A673 (cell line): ENCODE measurements around the gene ZNRF2. TPM values are rescaled to one million over a fixed set of nuclear protein-coding genes. Genes with fewer than 3 reads are reported as not detected.

Source experiments
- BruUV-seq: library from RNA; stranded (reverse); fragments of 400-500 nt; replicated peaks from 2 replicates; lab custom pipeline; 2021; lab: Mats Ljungman, UMichigan
- CTCF ChIA-PET: fragments of 300-600 bp; sonication (Branson Sonifier 250); formaldehyde crosslinking; loops from one replicate; lab custom pipeline; 2022; ENCODE audit warnings: antibody characterized with exemption; lab: Charles Lee
- POLR2A ChIA-PET: fragments of 300-600 bp; sonication (Branson Sonifier 250); formaldehyde crosslinking; loops from one replicate; lab custom pipeline; 2022; ENCODE audit warnings: antibody characterized with exemption; ENCODE audit not compliant: low non-redundant PET; lab: Charles Lee
- DNase-seq: peaks from one replicate; pipeline ENCODE4 v3.0.0-alpha.2; 2015; ENCODE audit warnings: low spot score
- H3K27ac ChIP-seq: fragments of 200-600 bp; sonication (generic); 2 replicates; pipeline ENCODE4 v1.5.1; 2016; ENCODE audit warnings: mixed run types, low read depth, mild to moderate bottlenecking, mixed read lengths, antibody characterized with exemption, low read length; ENCODE audit not compliant: poor library complexity, severe bottlenecking
- H3K27me3 ChIP-seq: fragments of 200-600 bp; sonication (generic); replicated peaks from 2 replicates; pipeline ENCODE4 v1.6.1; 2017; ENCODE audit warnings: mixed run types, low read depth, mild to moderate bottlenecking, mixed read lengths, antibody characterized with exemption, low read length; ENCODE audit not compliant: insufficient read depth, poor library complexity
- H3K36me3 ChIP-seq: fragments of 200-600 bp; sonication (generic); 2 replicates; pipeline ENCODE4 v1.6.1; 2016; ENCODE audit warnings: mixed run types, mild to moderate bottlenecking, mixed read lengths, antibody characterized with exemption, low read length; ENCODE audit not compliant: insufficient read depth, poor library complexity, severe bottlenecking
- H3K4me1 ChIP-seq: fragments of 200-600 bp; sonication (generic); 2 replicates; pipeline ENCODE4 v1.6.1; 2017; ENCODE audit warnings: mixed run types, mild to moderate bottlenecking, mixed read lengths, antibody characterized with exemption, low read length; ENCODE audit not compliant: insufficient read depth, poor library complexity, severe bottlenecking
- H3K4me3 ChIP-seq: fragments of 200-600 bp; sonication (generic); 2 replicates; pipeline ENCODE4 v1.5.1; 2016; ENCODE audit warnings: low read depth, mixed run types, mild to moderate bottlenecking, mixed read lengths, low read length; ENCODE audit not compliant: poor library complexity, severe bottlenecking
- H3K9me3 ChIP-seq: fragments of 200-600 bp; sonication (generic); 2 replicates; pipeline ENCODE4 v1.6.1; 2016; ENCODE audit warnings: mixed run types, low read depth, mild to moderate bottlenecking, mixed read lengths, antibody characterized with exemption, low read length; ENCODE audit not compliant: poor library complexity, severe bottlenecking
- EZH2 ChIP-seq: fragments of 200-600 bp; sonication (generic); IDR thresholded peaks from 2 replicates; pipeline ENCODE4 v1.6.1; 2017; ENCODE audit warnings: borderline replicate concordance, low read depth, mild to moderate bottlenecking, mixed read lengths, antibody characterized with exemption, low read length; ENCODE audit not compliant: poor library complexity, severe bottlenecking
- intact Hi-C: fragments of 100-400 bp; cut with micrococcal nuclease; formaldehyde crosslinking; loops from one replicate; pipeline ENCODE4 v1.10.0; 2022; ENCODE audit not compliant: unreplicated experiment
- total RNA-seq: library from RNA; stranded (reverse); gene quantifications from 2 replicates; pipeline ENCODE4 v1.2.3, GENCODE V29; 2021
- TF ChIP-seq, protein P1 (sequence below): fragments of 300-800, 200-600 bp; sonication (generic); conservative IDR thresholded peaks from 2 replicates; pipeline ENCODE4 v1.5.1; 2017; ENCODE audit warnings: low read depth, mild to moderate bottlenecking, antibody characterized with exemption, low read length, moderate library complexity, mixed read lengths

ZNRF2 gene
- total RNA-seq, 1 experiment from 2014 or later, result 8.1 TPM

GRCh38 chr7:30315589-30315988 is 31.2 kb downstream of the ZNRF2 start:
- H3K27me3 ChIP-seq, result no peaks in the 10 kb centered on the region
- BruUV-seq, result no TSS peak
- H3K4me1 ChIP-seq, result peaks cover 6% of the 10 kb centered on the region
- H3K36me3 ChIP-seq, result no peaks in the 10 kb centered on the region
- CTCF ChIA-PET, result no interaction called here
- POLR2A ChIA-PET, result no interaction called here
- no peak overlapping the region for H3K27ac ChIP-seq
- intact Hi-C loops, result no loop called here
- DNase-seq, result no peak
- H3K4me3 ChIP-seq, result no peak overlapping the region
- H3K9me3 ChIP-seq, result no peaks in the 10 kb centered on the region
- no peak for TF ChIP-seq EZH2
- TF ChIP-seq, protein P1, sequence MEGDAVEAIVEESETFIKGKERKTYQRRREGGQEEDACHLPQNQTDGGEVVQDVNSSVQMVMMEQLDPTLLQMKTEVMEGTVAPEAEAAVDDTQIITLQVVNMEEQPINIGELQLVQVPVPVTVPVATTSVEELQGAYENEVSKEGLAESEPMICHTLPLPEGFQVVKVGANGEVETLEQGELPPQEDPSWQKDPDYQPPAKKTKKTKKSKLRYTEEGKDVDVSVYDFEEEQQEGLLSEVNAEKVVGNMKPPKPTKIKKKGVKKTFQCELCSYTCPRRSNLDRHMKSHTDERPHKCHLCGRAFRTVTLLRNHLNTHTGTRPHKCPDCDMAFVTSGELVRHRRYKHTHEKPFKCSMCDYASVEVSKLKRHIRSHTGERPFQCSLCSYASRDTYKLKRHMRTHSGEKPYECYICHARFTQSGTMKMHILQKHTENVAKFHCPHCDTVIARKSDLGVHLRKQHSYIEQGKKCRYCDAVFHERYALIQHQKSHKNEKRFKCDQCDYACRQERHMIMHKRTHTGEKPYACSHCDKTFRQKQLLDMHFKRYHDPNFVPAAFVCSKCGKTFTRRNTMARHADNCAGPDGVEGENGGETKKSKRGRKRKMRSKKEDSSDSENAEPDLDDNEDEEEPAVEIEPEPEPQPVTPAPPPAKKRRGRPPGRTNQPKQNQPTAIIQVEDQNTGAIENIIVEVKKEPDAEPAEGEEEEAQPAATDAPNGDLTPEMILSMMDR, result no peak

GRCh38 chr7:30320392-30320791 is 36.0 kb downstream of the ZNRF2 start:
- CTCF ChIA-PET, result no interaction called here
- no peak overlapping the region for H3K4me3 ChIP-seq
- H3K9me3 ChIP-seq, result no peaks in the 10 kb centered on the region
- H3K27ac ChIP-seq, result no peak overlapping the region
- no peaks in the 10 kb centered on the region for H3K27me3 ChIP-seq
- intact Hi-C loops, result no loop called here
- no peak for DNase-seq
- H3K36me3 ChIP-seq, result no peaks in the 10 kb centered on the region
- BruUV-seq, result no TSS peak
- POLR2A ChIA-PET, result no interaction called here
- peaks cover 8% of the 10 kb centered on the region for H3K4me1 ChIP-seq
- TF ChIP-seq, protein P1, result no peak
- TF ChIP-seq EZH2, result no peak

DNA sequence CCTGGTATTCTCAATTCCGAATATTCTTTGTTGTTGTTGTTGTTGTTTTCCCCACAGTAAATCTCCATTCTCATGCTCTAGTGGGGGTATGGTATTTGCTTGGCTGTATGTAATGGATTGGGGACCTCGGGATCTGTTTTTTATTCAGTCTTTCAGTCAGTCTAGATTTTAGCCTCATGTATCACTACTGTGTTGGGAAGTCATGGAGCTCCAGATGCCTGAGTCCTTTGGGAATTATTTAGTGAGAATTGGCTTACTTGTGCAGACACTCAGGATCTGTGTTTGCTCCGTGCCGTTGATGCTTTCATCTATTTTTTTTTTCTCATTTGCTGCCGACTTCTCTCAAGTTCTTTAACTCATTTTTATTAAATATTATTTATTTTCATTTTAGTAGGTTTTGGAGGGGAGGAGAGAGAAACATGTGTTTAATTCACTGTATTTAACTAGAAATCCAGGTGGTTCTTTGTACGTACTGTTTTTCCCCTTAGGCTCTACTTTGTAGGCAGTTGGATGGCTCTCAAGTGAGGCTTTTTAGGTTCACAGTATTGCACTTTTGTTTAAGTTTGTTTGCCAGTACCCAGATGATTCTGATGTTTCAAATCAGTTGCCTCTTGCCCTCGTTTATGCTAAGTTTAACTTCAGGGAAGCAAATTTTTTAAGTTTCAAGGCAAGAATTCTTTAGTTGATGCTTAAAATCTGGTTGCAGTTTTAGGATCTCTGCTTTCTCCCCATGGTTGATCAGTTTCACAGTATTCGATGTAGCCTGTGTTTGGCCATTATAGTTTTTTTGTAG is 36.9 kb downstream of the ZNRF2 start:
- CTCF ChIA-PET, result no interaction called here

GRCh38 chr7:30321882-30322192 is 37.4 kb downstream of the ZNRF2 start:
- DNase-seq, result no peak
- Histone ChIP-seq H3K27me3 (no peaks in the 10 kb centered on the region), H3K9me3 (no peaks in the 10 kb centered on the region), H3K36me3 (no peaks in the 10 kb centered on the region), H3K4me3 (peak overlapping the region; percentile 2), H3K27ac (peak overlapping the region; percentile 45), H3K4me1 (peaks cover 9% of the 10 kb centered on the region)
- BruUV-seq, result no TSS peak
- intact Hi-C loops, result no loop called here
- TF ChIP-seq EZH2, result no peak
- TF ChIP-seq, protein P1, result no peak
- POLR2A ChIA-PET, result interaction anchor here (0.7 kb wide), 1 partner anchor 9 kb away, joined by 10 read pairs; no protein-coding TSS in a partner anchor
- CTCF ChIA-PET, result no interaction called here

More for the DNA sequence above, 36.9 kb downstream of the ZNRF2 start:
- POLR2A ChIA-PET, result no interaction called here
- Histone ChIP-seq H3K9me3 (no peaks in the 10 kb centered on the region), H3K27me3 (no peaks in the 10 kb centered on the region), H3K4me1 (peaks cover 8% of the 10 kb centered on the region), H3K4me3 (peak overlapping the region; percentile 2), H3K36me3 (no peaks in the 10 kb centered on the region), H3K27ac (peak overlapping the region; percentile 45)
- no TSS peak for BruUV-seq
- intact Hi-C loops, result no loop called here
- no peak for TF ChIP-seq EZH2
- DNase-seq, result no peak
